IMR-90 (cell line): ENCODE measurements around the gene HYDIN.
"Not testable (repeated sequence)": the region's sequence is repeated elsewhere in the genome, so short reads cannot be mapped to it uniquely, and the experiment has no call there.

Experiments
- CEBPB ChIP-seq: IDR thresholded peaks from 2 replicates; pipeline ENCODE4 v1.6.1; 2012; ENCODE audit warnings: low read depth, low read length, improper control_type of control experiment
- CHD1 ChIP-seq: IDR thresholded peaks from 2 replicates; pipeline ENCODE4 v1.6.1; 2012; ENCODE audit warnings: low read depth, low read length, improper control_type of control experiment
- FOS ChIP-seq: fragments of 150-350 bp; IDR thresholded peaks from 2 replicates; pipeline ENCODE4 v1.6.1; 2016; ENCODE audit warnings: low read depth, low read length
- MAFK ChIP-seq: IDR thresholded peaks from 2 replicates; pipeline ENCODE4 v1.6.1; 2012; ENCODE audit warnings: low read depth, low read length, improper control_type of control experiment
- MXI1 ChIP-seq: IDR thresholded peaks from 2 replicates; pipeline ENCODE4 v1.6.1; 2012; ENCODE audit warnings: low read depth, mild to moderate bottlenecking, low read length, moderate library complexity, borderline replicate concordance
- POLR2A ChIP-seq: IDR thresholded peaks from 2 replicates; pipeline ENCODE4 v1.6.1; 2012; ENCODE audit warnings: mild to moderate bottlenecking, low read depth, low read length
- RAD21 ChIP-seq: IDR thresholded peaks from 2 replicates; pipeline ENCODE4 v1.6.1; 2012; ENCODE audit warnings: low read length, improper control_type of control experiment
- RCOR1 ChIP-seq: IDR thresholded peaks from 2 replicates; pipeline ENCODE4 v1.6.1; 2012; ENCODE audit warnings: mild to moderate bottlenecking, low read length, improper control_type of control experiment; ENCODE audit not compliant: insufficient replicate concordance
- RFX5 ChIP-seq: IDR thresholded peaks from 2 replicates; pipeline ENCODE4 v1.8.0; 2012; ENCODE audit warnings: low read depth, mild to moderate bottlenecking, low read length, moderate library complexity
- TF ChIP-seq, protein P1 (sequence below): conservative IDR thresholded peaks from 2 replicates; pipeline ENCODE4 v1.5.1; 2012; ENCODE audit warnings: mild to moderate bottlenecking, low read depth, low read length, improper control_type of control experiment
- TF ChIP-seq, protein P2 (sequence below): fragments of 150-350 bp; IDR thresholded peaks from 2 replicates; pipeline ENCODE4 v1.6.1; 2017; ENCODE audit warnings: mild to moderate bottlenecking, antibody characterized with exemption, low read length, low read depth

DNA sequence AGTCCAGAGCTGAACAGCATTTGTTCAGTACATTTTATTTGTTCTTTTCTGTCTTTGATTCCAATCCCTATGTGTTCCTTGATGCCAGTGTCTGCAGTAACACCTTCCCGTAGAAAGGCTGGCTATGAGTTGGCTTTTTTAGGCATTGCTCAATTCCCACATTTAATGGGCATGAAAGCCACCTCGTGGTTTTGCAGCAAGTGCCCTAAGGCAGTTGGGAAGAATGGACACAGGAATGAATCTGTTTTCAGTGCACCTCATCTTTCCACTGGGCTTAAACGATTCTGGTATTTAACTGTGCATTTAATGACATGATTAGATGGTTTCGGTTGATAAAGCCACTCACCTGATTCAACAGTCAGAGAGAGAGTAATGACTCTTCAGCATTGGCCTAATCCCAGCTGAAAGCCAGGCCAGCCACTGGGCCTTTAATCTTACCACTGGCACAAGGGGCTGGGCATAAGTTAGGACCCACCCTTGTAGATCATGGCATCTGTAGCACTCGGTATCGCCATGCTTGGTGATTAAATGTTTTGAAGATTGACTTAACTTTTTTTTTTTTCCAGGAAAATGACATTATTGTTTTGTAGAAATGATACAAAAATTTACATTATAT is 211.3 kb downstream of the HYDIN start:
- TF ChIP-seq POLR2A, CEBPB, RCOR1, CHD1, RAD21, MAFK, FOS, RFX5, MXI1: not testable (repeated sequence)
- TF ChIP-seq, protein P1, sequence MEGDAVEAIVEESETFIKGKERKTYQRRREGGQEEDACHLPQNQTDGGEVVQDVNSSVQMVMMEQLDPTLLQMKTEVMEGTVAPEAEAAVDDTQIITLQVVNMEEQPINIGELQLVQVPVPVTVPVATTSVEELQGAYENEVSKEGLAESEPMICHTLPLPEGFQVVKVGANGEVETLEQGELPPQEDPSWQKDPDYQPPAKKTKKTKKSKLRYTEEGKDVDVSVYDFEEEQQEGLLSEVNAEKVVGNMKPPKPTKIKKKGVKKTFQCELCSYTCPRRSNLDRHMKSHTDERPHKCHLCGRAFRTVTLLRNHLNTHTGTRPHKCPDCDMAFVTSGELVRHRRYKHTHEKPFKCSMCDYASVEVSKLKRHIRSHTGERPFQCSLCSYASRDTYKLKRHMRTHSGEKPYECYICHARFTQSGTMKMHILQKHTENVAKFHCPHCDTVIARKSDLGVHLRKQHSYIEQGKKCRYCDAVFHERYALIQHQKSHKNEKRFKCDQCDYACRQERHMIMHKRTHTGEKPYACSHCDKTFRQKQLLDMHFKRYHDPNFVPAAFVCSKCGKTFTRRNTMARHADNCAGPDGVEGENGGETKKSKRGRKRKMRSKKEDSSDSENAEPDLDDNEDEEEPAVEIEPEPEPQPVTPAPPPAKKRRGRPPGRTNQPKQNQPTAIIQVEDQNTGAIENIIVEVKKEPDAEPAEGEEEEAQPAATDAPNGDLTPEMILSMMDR = not testable (repeated sequence)
- TF ChIP-seq, protein P2, sequence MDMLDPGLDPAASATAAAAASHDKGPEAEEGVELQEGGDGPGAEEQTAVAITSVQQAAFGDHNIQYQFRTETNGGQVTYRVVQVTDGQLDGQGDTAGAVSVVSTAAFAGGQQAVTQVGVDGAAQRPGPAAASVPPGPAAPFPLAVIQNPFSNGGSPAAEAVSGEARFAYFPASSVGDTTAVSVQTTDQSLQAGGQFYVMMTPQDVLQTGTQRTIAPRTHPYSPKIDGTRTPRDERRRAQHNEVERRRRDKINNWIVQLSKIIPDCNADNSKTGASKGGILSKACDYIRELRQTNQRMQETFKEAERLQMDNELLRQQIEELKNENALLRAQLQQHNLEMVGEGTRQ = not testable (repeated sequence)
